ENCODE measurements around the gene DNHD1. TPM values are rescaled to one million over a fixed set of nuclear protein-coding genes. Genes with fewer than 3 reads are reported as not detected.

DNHD1 gene
- total RNA-seq, 1 donor from 2014 or later = 12.0 TPM

- Histone ChIP-seq H3K27me3 (ENCODE audit: low read depth) (no peaks in the 10 kb centered on the region), H3K4me3 (no peak overlapping the region), H3K36me3 (peaks cover 24% of the 10 kb centered on the region), H3K27ac (no peak overlapping the region), H3K4me1 (no peaks in the 10 kb centered on the region), H3K9me3 (no peaks in the 10 kb centered on the region)
- ATAC-seq (peak in 1 of 2 donors; percentile 11), DNase-seq (no peak)
- TF ChIP-seq CTCF (IDR thresholded peaks at IDR 0.05) = no peak
- intact Hi-C loops (cut with DNase I) = no loop called here
These were observed 49.0 kb downstream of the DNHD1 start for GRCh38 chr11:6545917-6546605.

GRCh38 chr11:6546735-6547134 lies 49.7 kb downstream of the DNHD1 start:
- Histone ChIP-seq H3K9me3 (no peaks in the 10 kb centered on the region), H3K4me1 (no peaks in the 10 kb centered on the region), H3K4me3 (no peak overlapping the region), H3K27ac (no peak overlapping the region), H3K27me3 (ENCODE audit: low read depth) (no peaks in the 10 kb centered on the region), H3K36me3 (peaks cover 24% of the 10 kb centered on the region)
- no peak for TF ChIP-seq CTCF (IDR thresholded peaks at IDR 0.05)
- no peak for DNase-seq
- no peak for ATAC-seq
- intact Hi-C loops (cut with DNase I) = no loop called here

- Histone ChIP-seq H3K27ac (no peak overlapping the region), H3K9me3 (no peaks in the 10 kb centered on the region), H3K27me3 (ENCODE audit: low read depth) (no peaks in the 10 kb centered on the region), H3K4me1 (no peaks in the 10 kb centered on the region), H3K36me3 (peaks cover 24% of the 10 kb centered on the region), H3K4me3 (no peak overlapping the region)
- intact Hi-C loops (cut with DNase I) = no loop called here
- no peak for TF ChIP-seq CTCF (IDR thresholded peaks at IDR 0.05)
- no peak for DNase-seq
- ATAC-seq = no peak
These were observed 50.1 kb downstream of the DNHD1 start for GRCh38 chr11:6547177-6547576.

GRCh38 chr11:6548121-6548520 lies 51.0 kb downstream of the DNHD1 start:
- Histone ChIP-seq H3K27me3 (ENCODE audit: low read depth) (no peaks in the 10 kb centered on the region), H3K9me3 (no peaks in the 10 kb centered on the region), H3K36me3 (peaks cover 24% of the 10 kb centered on the region), H3K4me3 (no peak overlapping the region), H3K27ac (no peak overlapping the region), H3K4me1 (no peaks in the 10 kb centered on the region)
- no peak for TF ChIP-seq CTCF (IDR thresholded peaks at IDR 0.05)
- intact Hi-C loops (cut with DNase I) = no loop called here
- DNase-seq (no peak), ATAC-seq (no peak)

- intact Hi-C loops (cut with DNase I) = no loop called here
- no peak overlapping the region for H3K27ac ChIP-seq
- no peaks in the 10 kb centered on the region for H3K9me3 ChIP-seq
- H3K36me3 ChIP-seq = peaks cover 24% of the 10 kb centered on the region
- no peak for DNase-seq
- TF ChIP-seq CTCF (IDR thresholded peaks at IDR 0.05) = no peak
- no peak overlapping the region for H3K4me3 ChIP-seq
- H3K4me1 ChIP-seq = no peaks in the 10 kb centered on the region
- no peaks in the 10 kb centered on the region for H3K27me3 ChIP-seq (ENCODE audit: low read depth)
- no peak for ATAC-seq
These were observed 51.6 kb downstream of the DNHD1 start for GRCh38 chr11:6548641-6549040.
